ENCODE measurements around the gene MRPL27. TPM values are rescaled to one million over a fixed set of nuclear protein-coding genes. Genes with fewer than 3 reads are reported as not detected.

The MRPL27 gene
- total and polyA plus RNA-seq, 12 donors: 75.0 to 287 (median 96.6) TPM

DNA sequence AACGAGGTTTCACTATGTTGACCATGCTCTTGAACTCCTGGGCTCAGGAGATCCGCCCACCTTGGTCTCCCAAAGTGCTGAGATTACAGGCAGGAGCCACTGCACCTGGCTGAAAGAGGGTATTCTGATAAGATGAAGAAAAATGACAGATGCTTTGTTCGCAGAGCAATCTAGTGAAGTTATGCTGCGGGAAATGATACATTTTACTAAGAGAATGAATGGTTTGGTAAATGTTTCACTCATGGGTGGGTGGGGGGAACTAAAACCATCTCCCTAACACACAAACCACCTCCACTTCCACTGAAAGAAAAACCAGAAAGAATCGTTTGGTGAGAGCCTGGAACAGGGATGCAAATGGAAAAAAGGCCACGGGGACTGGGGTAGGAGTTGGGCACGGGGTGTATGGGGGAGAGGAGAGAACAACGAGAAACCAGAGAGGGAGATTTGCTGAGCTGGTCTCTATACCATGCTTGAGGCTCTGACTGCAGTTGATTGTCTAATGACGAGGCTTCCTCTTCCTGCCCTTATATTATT is 46.1 kb downstream of the MRPL27 start:
- Histone ChIP-seq H3K4me1 (replicated peaks in 1 of 2) (peaks cover 0 to 3% of the 10 kb centered on the region in 2 donors), H3K36me3 (replicated peaks in 1 of 2) (no peaks in the 10 kb centered on the region), H3K9me3 (replicated peaks in 1 of 3) (no peaks in the 10 kb centered on the region), H3K4me3 (no peak overlapping the region), H3K27me3 (no peaks in the 10 kb centered on the region), H3K27ac (no peak overlapping the region)
- DNase-seq: no peak
- TF ChIP-seq POLR2A (IDR thresholded peaks at IDR 0.05): no peak
- TF ChIP-seq, protein P1, sequence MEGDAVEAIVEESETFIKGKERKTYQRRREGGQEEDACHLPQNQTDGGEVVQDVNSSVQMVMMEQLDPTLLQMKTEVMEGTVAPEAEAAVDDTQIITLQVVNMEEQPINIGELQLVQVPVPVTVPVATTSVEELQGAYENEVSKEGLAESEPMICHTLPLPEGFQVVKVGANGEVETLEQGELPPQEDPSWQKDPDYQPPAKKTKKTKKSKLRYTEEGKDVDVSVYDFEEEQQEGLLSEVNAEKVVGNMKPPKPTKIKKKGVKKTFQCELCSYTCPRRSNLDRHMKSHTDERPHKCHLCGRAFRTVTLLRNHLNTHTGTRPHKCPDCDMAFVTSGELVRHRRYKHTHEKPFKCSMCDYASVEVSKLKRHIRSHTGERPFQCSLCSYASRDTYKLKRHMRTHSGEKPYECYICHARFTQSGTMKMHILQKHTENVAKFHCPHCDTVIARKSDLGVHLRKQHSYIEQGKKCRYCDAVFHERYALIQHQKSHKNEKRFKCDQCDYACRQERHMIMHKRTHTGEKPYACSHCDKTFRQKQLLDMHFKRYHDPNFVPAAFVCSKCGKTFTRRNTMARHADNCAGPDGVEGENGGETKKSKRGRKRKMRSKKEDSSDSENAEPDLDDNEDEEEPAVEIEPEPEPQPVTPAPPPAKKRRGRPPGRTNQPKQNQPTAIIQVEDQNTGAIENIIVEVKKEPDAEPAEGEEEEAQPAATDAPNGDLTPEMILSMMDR (IDR thresholded peaks at IDR 0.05): no peak
- 68 to 86% (median 82%) methylated on average over 9 of the region's 9 CpGs for WGBS, 4 donors
- intact Hi-C loops (cut with DNase I): no loop called here

DNA sequence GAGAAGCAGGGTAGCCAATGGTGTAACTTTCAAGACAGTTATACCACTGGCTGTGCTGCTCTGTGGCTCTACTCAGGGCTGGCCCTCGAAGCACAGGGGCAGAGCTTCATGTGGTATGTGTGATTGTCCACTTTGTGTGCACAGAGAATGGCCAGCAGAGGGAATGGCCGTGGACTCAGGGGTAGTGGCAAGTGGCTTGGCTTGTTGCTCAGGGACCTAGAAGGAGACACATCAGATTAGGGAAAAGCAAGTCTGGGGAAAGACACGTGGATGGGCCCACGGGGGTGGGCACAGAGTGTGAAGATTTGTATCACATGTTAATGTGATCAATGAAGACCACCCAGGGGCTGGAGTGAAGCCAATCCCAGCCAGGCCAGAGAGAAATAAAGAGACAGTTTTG is 47.1 kb downstream of the MRPL27 start:
- peak in 1 of 7 donors; percentile 37 for DNase-seq
- 55 to 65% (median 58%) methylated on average over 4 of the region's 4 CpGs for WGBS, 4 donors
- intact Hi-C loops (cut with DNase I): no loop called here

DNA sequence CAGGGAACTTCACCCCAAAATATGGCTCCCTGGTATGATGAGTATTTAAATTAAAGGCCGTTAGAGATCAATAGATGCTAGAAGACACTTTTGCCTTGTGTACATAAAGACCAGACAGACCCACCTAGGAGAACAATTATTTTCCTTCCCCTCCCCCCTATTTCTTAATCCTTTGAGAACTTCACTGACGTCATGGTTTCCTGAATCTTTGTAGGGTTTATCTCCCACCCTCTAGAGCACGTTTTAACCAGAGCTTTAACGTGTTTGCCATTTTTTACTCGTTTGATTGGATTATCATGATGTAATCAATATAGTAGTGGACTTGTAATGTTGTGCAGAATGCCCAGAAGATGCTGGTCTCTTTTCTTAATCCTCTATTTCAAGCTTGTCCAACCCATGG is 49.9 kb downstream of the MRPL27 start:
- 70 to 78% (median 76%) methylated on average over 5 of the region's 5 CpGs for WGBS, 4 donors
- DNase-seq: no peak
- no peak overlapping the region for H3K4me3 ChIP-seq
- intact Hi-C loops (cut with DNase I): no loop called here
- no peaks in the 10 kb centered on the region for H3K36me3 ChIP-seq (replicated peaks in 1 of 2)
- no peaks in the 10 kb centered on the region for H3K27me3 ChIP-seq
- no peak overlapping the region for H3K27ac ChIP-seq
- H3K9me3 ChIP-seq (replicated peaks in 1 of 3): no peaks in the 10 kb centered on the region
- TF ChIP-seq, protein P1 (IDR thresholded peaks at IDR 0.05): no peak
- no peak for TF ChIP-seq POLR2A (IDR thresholded peaks at IDR 0.05)
- H3K4me1 ChIP-seq (replicated peaks in 1 of 2): no peaks in the 10 kb centered on the region

More for the DNA sequence above, 47.1 kb downstream of the MRPL27 start:
- Histone ChIP-seq H3K36me3 (replicated peaks in 1 of 2) (no peaks in the 10 kb centered on the region), H3K4me1 (replicated peaks in 1 of 2) (no peaks in the 10 kb centered on the region), H3K27me3 (no peaks in the 10 kb centered on the region), H3K27ac (no peak overlapping the region), H3K4me3 (no peak overlapping the region), H3K9me3 (replicated peaks in 1 of 3) (no peaks in the 10 kb centered on the region)
- TF ChIP-seq, protein P1 (IDR thresholded peaks at IDR 0.05): no peak
- no peak for TF ChIP-seq POLR2A (IDR thresholded peaks at IDR 0.05)

DNA sequence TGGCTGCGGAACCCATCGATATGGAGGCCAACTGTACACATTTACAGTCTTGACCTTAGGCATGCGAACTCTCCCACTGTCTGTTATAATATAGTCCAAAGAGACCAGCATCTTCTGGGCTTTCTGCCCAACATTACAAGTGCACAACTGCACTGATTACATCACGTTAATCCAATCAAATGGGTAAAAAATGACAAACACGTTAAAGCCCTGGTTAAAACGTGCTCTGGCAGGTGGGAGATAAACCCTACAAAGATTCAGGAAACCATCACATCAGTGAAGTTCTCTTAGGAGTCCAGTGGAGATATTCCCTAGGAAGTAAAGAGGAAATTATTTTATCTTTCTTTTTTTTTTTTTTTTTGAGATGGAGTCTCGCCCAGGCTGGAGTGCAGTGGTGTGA is 50.7 kb downstream of the MRPL27 start:
- Histone ChIP-seq H3K36me3 (replicated peaks in 1 of 2) (no peaks in the 10 kb centered on the region), H3K4me3 (no peak overlapping the region), H3K27me3 (no peaks in the 10 kb centered on the region), H3K27ac (no peak overlapping the region), H3K4me1 (replicated peaks in 1 of 2) (no peaks in the 10 kb centered on the region), H3K9me3 (replicated peaks in 1 of 3) (no peaks in the 10 kb centered on the region)
- DNase-seq: no peak
- no peak for TF ChIP-seq POLR2A (IDR thresholded peaks at IDR 0.05)
- TF ChIP-seq, protein P1 (IDR thresholded peaks at IDR 0.05): no peak
- intact Hi-C loops (cut with DNase I): no loop called here
- WGBS, 4 donors: 77 to 85% (median 79%) methylated on average over 6 to 7 of the region's 7 CpGs

Data from adrenal gland (tissue), 12 donors.